Activated naive CD4-positive, alpha-beta T cell treated with anti-CD3 and anti-CD28 coated beads, Interleukin-2, amount 50 U/mL, for 24 hours (primary cell): Measurements from ENCODE around the gene DLGAP4.
"Not testable (repeated sequence)": the region's sequence is repeated elsewhere in the genome, so short reads cannot be mapped to it uniquely, and the experiment has no call there.

ENCODE experiments used
- H3K27ac Mint-ChIP-seq: one replicate; pipeline ENCODE4 v1.8.0; 2021; ENCODE audit warnings: mild to moderate bottlenecking, mixed read lengths
- H3K27me3 Mint-ChIP-seq: one replicate; pipeline ENCODE4 v1.8.0; 2021; ENCODE audit warnings: mixed read lengths
- H3K36me3 Mint-ChIP-seq: one replicate; pipeline ENCODE4 v1.8.0; 2021; ENCODE audit warnings: mixed read lengths
- H3K4me1 Mint-ChIP-seq: one replicate; pipeline ENCODE4 v1.8.0; 2021; ENCODE audit warnings: mixed read lengths
- H3K4me3 Mint-ChIP-seq: one replicate; pipeline ENCODE4 v1.8.0; 2021; ENCODE audit warnings: mild to moderate bottlenecking, mixed read lengths
- H3K9me3 Mint-ChIP-seq: one replicate; pipeline ENCODE4 v1.8.0; 2021; ENCODE audit warnings: mixed read lengths

The DLGAP4 gene

GRCh38 chr20:36498386-36499179 lies 192.4 kb downstream of the DLGAP4 start:
- peaks cover 4% of the 10 kb centered on the region for H3K36me3 Mint-ChIP-seq
- H3K4me1 Mint-ChIP-seq = peaks cover 13% of the 10 kb centered on the region
- no peaks in the 10 kb centered on the region for H3K9me3 Mint-ChIP-seq
- H3K27ac Mint-ChIP-seq = no peak overlapping the region
- H3K27me3 Mint-ChIP-seq = no peaks in the 10 kb centered on the region
- no peak overlapping the region for H3K4me3 Mint-ChIP-seq

GRCh38 chr20:36499211-36499610 lies 193.1 kb downstream of the DLGAP4 start:
- Mint-ChIP-seq H3K36me3 (peaks cover 4% of the 10 kb centered on the region), H3K27ac (no peak overlapping the region), H3K9me3 (no peaks in the 10 kb centered on the region), H3K4me1 (peaks cover 8% of the 10 kb centered on the region), H3K4me3 (no peak overlapping the region), H3K27me3 (no peaks in the 10 kb centered on the region)

GRCh38 chr20:36499723-36500501 lies 193.8 kb downstream of the DLGAP4 start:
- no peaks in the 10 kb centered on the region for H3K9me3 Mint-ChIP-seq
- H3K4me3 Mint-ChIP-seq = no peak overlapping the region
- peaks cover 8% of the 10 kb centered on the region for H3K4me1 Mint-ChIP-seq
- no peak overlapping the region for H3K27ac Mint-ChIP-seq
- peaks cover 4% of the 10 kb centered on the region for H3K36me3 Mint-ChIP-seq
- H3K27me3 Mint-ChIP-seq = no peaks in the 10 kb centered on the region

GRCh38 chr20:36501367-36502006 lies 195.3 kb downstream of the DLGAP4 start:
- H3K36me3 Mint-ChIP-seq = peaks cover 4% of the 10 kb centered on the region
- peaks cover 19% of the 10 kb centered on the region for H3K4me1 Mint-ChIP-seq
- no peak overlapping the region for H3K27ac Mint-ChIP-seq

GRCh38 chr20:36504295-36504694 lies 198.2 kb downstream of the DLGAP4 start:
- Mint-ChIP-seq H3K9me3 (no peaks in the 10 kb centered on the region), H3K27ac (no peak overlapping the region), H3K36me3 (peaks cover 4% of the 10 kb centered on the region), H3K27me3 (no peaks in the 10 kb centered on the region), H3K4me1 (peaks cover 23% of the 10 kb centered on the region), H3K4me3 (no peak overlapping the region)

More at GRCh38 chr20:36501367-36502006, 195.3 kb downstream of the DLGAP4 start:
- Mint-ChIP-seq H3K27me3 (no peaks in the 10 kb centered on the region), H3K4me3 (no peak overlapping the region), H3K9me3 (no peaks in the 10 kb centered on the region)

GRCh38 chr20:36506253-36506652 lies 200.1 kb downstream of the DLGAP4 start:
- Mint-ChIP-seq H3K27ac (no peak overlapping the region), H3K4me1 (peaks cover 23% of the 10 kb centered on the region), H3K4me3 (no peak overlapping the region), H3K27me3 (no peaks in the 10 kb centered on the region), H3K9me3 (no peaks in the 10 kb centered on the region), H3K36me3 (no peaks in the 10 kb centered on the region)

GRCh38 chr20:36507746-36508145 lies 201.6 kb downstream of the DLGAP4 start:
- Mint-ChIP-seq H3K27ac (no peak overlapping the region), H3K4me3 (no peak overlapping the region), H3K36me3 (peaks cover 5% of the 10 kb centered on the region), H3K9me3 (no peaks in the 10 kb centered on the region), H3K4me1 (peaks cover 15% of the 10 kb centered on the region), H3K27me3 (no peaks in the 10 kb centered on the region)

- H3K4me1 Mint-ChIP-seq = no peaks in the 10 kb centered on the region
- H3K4me3 Mint-ChIP-seq = no peak overlapping the region
- no peaks in the 10 kb centered on the region for H3K9me3 Mint-ChIP-seq
- no peak overlapping the region for H3K27ac Mint-ChIP-seq
- peaks cover 3% of the 10 kb centered on the region for H3K36me3 Mint-ChIP-seq
- no peaks in the 10 kb centered on the region for H3K27me3 Mint-ChIP-seq
These were observed 213.0 kb downstream of the DLGAP4 start for GRCh38 chr20:36519012-36519719.

- Mint-ChIP-seq H3K27ac (no peak overlapping the region), H3K27me3 (no peaks in the 10 kb centered on the region), H3K36me3 (peaks cover 3% of the 10 kb centered on the region), H3K4me3 (no peak overlapping the region), H3K4me1 (no peaks in the 10 kb centered on the region), H3K9me3 (no peaks in the 10 kb centered on the region)
These were observed 213.8 kb downstream of the DLGAP4 start for GRCh38 chr20:36519944-36520343.

- Mint-ChIP-seq H3K27me3 (no peaks in the 10 kb centered on the region), H3K4me3 (no peak overlapping the region), H3K27ac (peak overlapping the region; percentile 89), H3K9me3 (no peaks in the 10 kb centered on the region), H3K4me1 (no peaks in the 10 kb centered on the region), H3K36me3 (peaks cover 3% of the 10 kb centered on the region)
These were observed 215.4 kb downstream of the DLGAP4 start for GRCh38 chr20:36521526-36521925.

GRCh38 chr20:36522412-36522811 lies 216.3 kb downstream of the DLGAP4 start:
- H3K4me1 Mint-ChIP-seq, H3K9me3 Mint-ChIP-seq, H3K27ac Mint-ChIP-seq, H3K36me3 Mint-ChIP-seq, H3K4me3 Mint-ChIP-seq, H3K27me3 Mint-ChIP-seq: not testable (repeated sequence)

GRCh38 chr20:36523341-36523740 lies 217.2 kb downstream of the DLGAP4 start:
- H3K27ac Mint-ChIP-seq = no peak overlapping the region
- no peak overlapping the region for H3K4me3 Mint-ChIP-seq
- H3K36me3 Mint-ChIP-seq = peaks cover 8% of the 10 kb centered on the region
- no peaks in the 10 kb centered on the region for H3K4me1 Mint-ChIP-seq
- no peaks in the 10 kb centered on the region for H3K27me3 Mint-ChIP-seq
- no peaks in the 10 kb centered on the region for H3K9me3 Mint-ChIP-seq

GRCh38 chr20:36525620-36526365 lies 219.7 kb downstream of the DLGAP4 start:
- Mint-ChIP-seq H3K27ac (no peak overlapping the region), H3K36me3 (peaks cover 6% of the 10 kb centered on the region), H3K4me1 (no peaks in the 10 kb centered on the region), H3K9me3 (no peaks in the 10 kb centered on the region), H3K27me3 (no peaks in the 10 kb centered on the region), H3K4me3 (no peak overlapping the region)

- H3K27ac Mint-ChIP-seq = no peak overlapping the region
- no peaks in the 10 kb centered on the region for H3K9me3 Mint-ChIP-seq
- H3K27me3 Mint-ChIP-seq = no peaks in the 10 kb centered on the region
- H3K4me3 Mint-ChIP-seq = no peak overlapping the region
- no peaks in the 10 kb centered on the region for H3K4me1 Mint-ChIP-seq
- peaks cover 6% of the 10 kb centered on the region for H3K36me3 Mint-ChIP-seq
These were observed 220.4 kb downstream of the DLGAP4 start for GRCh38 chr20:36526521-36527011.
